Left lung (tissue), 10 donors: ENCODE data around the gene C21orf58. TPM values are rescaled to one million over a fixed set of nuclear protein-coding genes. Genes with fewer than 3 reads are reported as not detected.

Experiments
- ATAC-seq: fragments of 200-7000 bp; cut with Tn5 transposase; one replicate; pipeline ENCODE4 v1.9.1; 2020; ENCODE audit warnings: moderate library complexity
- DNase-seq, 4 donors: peaks; one replicate each; pipeline ENCODE4 v3.0.0-alpha.2; 2013 to 2020
- H3K27ac ChIP-seq, 2 donors: fragments of 200-600 bp; sonication (generic) in 1 of 2; one replicate each; pipeline versions ENCODE4 v1.5.0 to v1.8.0; 2020 to 2021
- H3K27me3 ChIP-seq, 2 donors: fragments of 200-600 bp; sonication (generic) in 1 of 2; one replicate each; pipeline versions ENCODE4 v1.5.0 to v1.8.0; 2020 to 2021
- H3K36me3 ChIP-seq, 2 donors: fragments of 200-600 bp; sonication (generic) in 1 of 2; one replicate each; pipeline versions ENCODE4 v1.5.0 to v1.8.0; 2020 to 2021
- H3K4me1 ChIP-seq, 2 donors: fragments of 200-600 bp; one replicate each; pipeline ENCODE4 v1.8.0; 2021
- H3K4me3 ChIP-seq, 2 donors: fragments of 200-600 bp; sonication (generic) in 1 of 2; one replicate each; pipeline versions ENCODE4 v1.5.0 to v1.8.0; 2020 to 2021; ENCODE audit warnings: mild to moderate bottlenecking in 1 of 2
- H3K9me3 ChIP-seq, 2 donors: fragments of 200-600 bp; sonication (generic) in 1 of 2; one replicate each; pipeline versions ENCODE4 v1.5.0 to v1.8.0; 2020 to 2021
- CTCF ChIP-seq, 2 donors: fragments of 200-600 bp; sonication (generic) in 1 of 2; IDR thresholded peaks; one replicate each; pipeline versions ENCODE4 v1.5.0 to v1.8.0; 2021; ENCODE audit warnings: antibody characterized with exemption in 2 of 2
- intact Hi-C, 2 donors: fragments of 100-400 bp; cut with DNase I; formaldehyde crosslinking; loops; one replicate each; pipeline versions ENCODE4 v1.11.2 to v1.14.2; 2022
- polyA plus RNA-seq, 6 donors: library from polyadenylated mRNA; unstranded; fragments of 120-200 nt; gene quantifications; one replicate each; pipeline ENCODE4 v1.2.1, GENCODE V29; 2013; ENCODE audit not compliant: insufficient read length in 6 of 6
- total RNA-seq, 2 donors: library from RNA; stranded (reverse); fragmentation: NEBNext Ultra II Directional; extraction: Animal tissue kit (Norgen Biotek cat#: 25700); gene quantifications; one replicate each; pipeline ENCODE4 v1.2.1, GENCODE V29; 2021
- donor health status: DM: no; HTN: yes; CAD: no.
- donor health status: DM: no; HTN: no; CAD: no.

The C21orf58 gene
- total and polyA plus RNA-seq, 8 donors, result 5.8 to 24.6 (median 19.4) TPM

GRCh38 chr21:46286648-46287002, 37.0 kb downstream of the C21orf58 start:
- no peak for TF ChIP-seq CTCF (IDR thresholded peaks at IDR 0.05)
- H3K4me1 ChIP-seq, result peaks cover 36 to 63% of the 10 kb centered on the region in 2 donors
- intact Hi-C loops, result no loop called here
- H3K27ac ChIP-seq, result peak overlapping the region; percentile 96
- no peak for DNase-seq
- no peaks in the 10 kb centered on the region for H3K27me3 ChIP-seq
- no peaks in the 10 kb centered on the region for H3K9me3 ChIP-seq
- H3K4me3 ChIP-seq, result peak overlapping the region; percentile 75 to 84
- peaks cover 0 to 37% of the 10 kb centered on the region in 2 donors for H3K36me3 ChIP-seq
- ATAC-seq, result no peak

- Histone ChIP-seq H3K27me3 (no peaks in the 10 kb centered on the region), H3K36me3 (peaks cover 0 to 37% of the 10 kb centered on the region in 2 donors), H3K9me3 (no peaks in the 10 kb centered on the region), H3K4me1 (peaks cover 36 to 69% of the 10 kb centered on the region in 2 donors), H3K4me3 (peak within 1 kb of the TSS; percentile 75 to 84), H3K27ac (peak within 1 kb of the TSS; percentile 96)
- peak in 1 of 2 donors; percentile 29 for TF ChIP-seq CTCF (IDR thresholded peaks at IDR 0.05)
- intact Hi-C loops, result no loop called here
- peak; percentile 90 to 97 (median 92) for DNase-seq
- ATAC-seq, result peak; percentile 97
These were observed 37.7 kb downstream of the C21orf58 start, which contains the start of gene YBEY for GRCh38 chr21:46285761-46286647. Gene YBEY (plus strand): TSS chr21:46286342. CDS start chr21:46286914, 572 bp downstream.

GRCh38 chr21:46285206-46285661, 38.4 kb downstream of the C21orf58 start, which contains the start of gene MCM3AP:
Gene MCM3AP (minus strand): TSS chr21:46285611. CDS start chr21:46285286, 325 bp downstream.
- H3K4me3 ChIP-seq, result peak within 1 kb of the TSS; percentile 75 to 84
- no peak for TF ChIP-seq CTCF (IDR thresholded peaks at IDR 0.05)
- peak within 1 kb of the TSS; percentile 96 for H3K27ac ChIP-seq
- intact Hi-C loops, result no loop called here
- H3K36me3 ChIP-seq, result peaks cover 0 to 45% of the 10 kb centered on the region in 2 donors
- DNase-seq, result no peak
- no peaks in the 10 kb centered on the region for H3K9me3 ChIP-seq
- peaks cover 36 to 70% of the 10 kb centered on the region in 2 donors for H3K4me1 ChIP-seq
- ATAC-seq, result no peak
- no peaks in the 10 kb centered on the region for H3K27me3 ChIP-seq

GRCh38 chr21:46284733-46285132, 38.9 kb downstream of the C21orf58 start:
- DNase-seq, result no peak
- intact Hi-C loops, result no loop called here
- Histone ChIP-seq H3K4me1 (peaks cover 36 to 70% of the 10 kb centered on the region in 2 donors), H3K4me3 (peak overlapping the region in 1 of 2 donors; percentile 75), H3K9me3 (no peaks in the 10 kb centered on the region), H3K36me3 (peaks cover 0 to 50% of the 10 kb centered on the region in 2 donors), H3K27ac (peak overlapping the region in 1 of 2 donors; percentile 96), H3K27me3 (no peaks in the 10 kb centered on the region)
- no peak for ATAC-seq
- no peak for TF ChIP-seq CTCF (IDR thresholded peaks at IDR 0.05)

- H3K4me1 ChIP-seq, result peaks cover 36 to 69% of the 10 kb centered on the region in 2 donors
- TF ChIP-seq CTCF (IDR thresholded peaks at IDR 0.05), result no peak
- H3K27ac ChIP-seq, result peak overlapping the region in 1 of 2 donors; percentile 96
- peaks cover 0 to 56% of the 10 kb centered on the region in 2 donors for H3K36me3 ChIP-seq
- H3K9me3 ChIP-seq, result no peaks in the 10 kb centered on the region
- DNase-seq, result no peak
- no peaks in the 10 kb centered on the region for H3K27me3 ChIP-seq
- H3K4me3 ChIP-seq, result peak overlapping the region in 1 of 2 donors; percentile 75
- ATAC-seq, result no peak
- intact Hi-C loops, result no loop called here
These were observed 39.5 kb downstream of the C21orf58 start for GRCh38 chr21:46284077-46284644.
